HG02943 (cell line): ENCODE measurements around the gene MAPK6.
"Not testable (repeated sequence)": the region's sequence is repeated elsewhere in the genome, so short reads cannot be mapped to it uniquely, and the experiment has no call there.

ENCODE experiments used
- ATAC-seq: cut with Tn5 transposase; IDR thresholded peaks from one replicate; pipeline ENCODE4 v1.9.1; 2021; ENCODE audit warnings: mild to moderate bottlenecking, low read depth, moderate library complexity; ENCODE audit not compliant: unreplicated experiment

Gene MAPK6

DNA sequence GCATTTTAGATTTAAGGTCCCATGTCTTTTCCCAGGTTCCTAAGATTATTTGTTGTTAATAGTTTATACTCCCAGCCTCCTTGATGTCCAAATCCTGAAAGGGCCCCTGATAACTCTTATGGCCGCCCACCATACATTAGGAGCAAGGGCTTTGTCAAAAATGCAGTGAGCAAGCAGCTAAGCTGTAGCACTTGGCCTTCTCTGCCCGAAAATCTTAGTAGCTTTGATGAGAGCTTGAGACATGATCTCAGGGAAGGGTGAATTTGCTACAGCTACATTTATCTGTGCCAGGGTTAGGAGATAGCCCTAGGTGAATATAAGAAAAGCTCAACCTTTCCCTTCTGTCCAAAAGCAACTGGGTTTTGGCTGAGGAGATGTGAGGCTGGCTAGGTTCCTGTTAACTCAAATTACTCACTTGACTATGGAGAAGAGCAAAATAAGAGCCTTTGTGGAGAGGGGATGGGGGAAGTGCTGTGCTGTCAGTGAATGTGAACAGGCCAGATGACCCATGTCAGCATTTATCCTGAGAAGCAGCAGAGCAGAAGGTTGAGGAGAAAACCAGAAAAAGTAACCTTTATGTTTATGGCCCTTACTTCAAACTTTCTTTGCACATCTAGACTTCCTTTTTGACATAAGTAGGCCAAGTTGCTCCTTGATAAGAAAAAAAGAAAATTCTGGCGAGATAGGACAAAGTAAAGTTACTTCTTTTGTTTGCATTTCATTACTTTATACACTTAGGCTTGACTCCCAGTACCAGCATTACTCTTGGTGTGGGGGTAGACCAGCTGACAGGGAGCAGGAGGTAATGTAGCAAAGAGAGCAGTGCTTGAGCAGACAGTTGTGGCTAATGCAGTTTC is 21.1 kb downstream of the MAPK6 start:
- ATAC-seq: no peak

- no peak for ATAC-seq
These were observed 23.2 kb downstream of the MAPK6 start for GRCh38 chr15:52042051-52042851.

- ATAC-seq: not testable (repeated sequence)
These were observed 26.8 kb downstream of the MAPK6 start for GRCh38 chr15:52045795-52046298.

GRCh38 chr15:52046552-52046951 is 27.5 kb downstream of the MAPK6 start:
- not testable (repeated sequence) for ATAC-seq

DNA sequence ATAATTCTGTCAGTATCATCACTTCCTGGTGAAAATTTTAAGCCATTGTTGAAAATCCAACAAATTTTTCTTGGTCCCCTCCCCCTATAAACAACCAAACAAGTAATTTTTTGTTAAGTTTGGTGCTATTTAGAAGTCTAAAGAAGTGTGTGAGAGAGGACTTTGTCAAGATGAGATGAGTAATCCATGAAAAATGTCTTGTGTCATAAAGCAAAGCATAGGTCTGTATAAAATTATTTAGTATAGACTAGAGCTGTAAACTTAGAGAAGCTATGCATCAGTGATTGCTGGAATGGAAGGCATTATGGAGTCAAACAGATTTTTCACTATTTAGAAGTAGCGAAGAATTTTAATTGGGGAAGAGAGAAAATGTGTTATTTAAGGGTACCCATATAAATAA is 31.4 kb downstream of the MAPK6 start:
- no peak for ATAC-seq

DNA sequence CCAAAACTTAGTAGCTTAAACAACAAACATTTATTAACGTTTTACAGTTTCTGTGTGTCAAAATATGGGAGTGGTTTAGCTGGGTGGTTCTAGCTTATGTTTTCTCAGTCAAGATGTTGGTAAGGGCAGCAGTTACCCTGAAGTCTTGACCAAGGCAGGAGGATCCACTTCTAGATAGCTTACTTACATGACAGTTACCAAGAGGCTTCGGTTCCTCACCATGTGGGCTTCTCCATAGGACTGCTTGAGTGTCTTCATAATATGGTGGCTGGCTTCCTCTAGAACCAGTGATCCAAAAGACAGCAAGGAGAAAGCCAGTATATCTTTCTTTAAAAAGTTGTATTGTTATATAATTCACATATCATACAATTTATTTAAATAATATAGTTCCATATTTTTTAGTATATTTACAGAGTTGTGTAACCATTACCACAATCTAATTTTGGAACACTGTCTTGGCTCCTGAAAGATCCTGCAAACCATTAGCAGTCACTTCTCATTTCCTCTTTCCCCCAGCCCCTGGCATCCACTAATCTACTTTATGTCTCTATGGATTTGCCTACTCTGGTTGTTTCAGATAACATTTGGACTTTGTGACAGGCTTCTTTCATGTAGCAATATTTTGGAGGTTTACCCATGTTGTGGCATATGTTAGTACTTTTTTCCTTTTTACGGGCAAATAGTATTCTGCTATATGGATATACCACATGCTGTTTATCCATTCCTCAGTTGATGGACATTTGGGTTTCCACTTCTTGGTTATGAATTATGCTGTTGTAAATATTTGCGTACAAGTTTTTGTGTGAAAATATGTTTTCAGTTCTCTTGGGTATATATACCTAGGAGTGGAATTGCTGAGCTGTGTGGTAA is 33.3 kb downstream of the MAPK6 start:
- ATAC-seq: no peak

- ATAC-seq: no peak
These were observed 35.4 kb downstream of the MAPK6 start for GRCh38 chr15:52054381-52054780.

- not testable (repeated sequence) for ATAC-seq
These were observed 35.8 kb downstream of the MAPK6 start for GRCh38 chr15:52054858-52055257.

DNA sequence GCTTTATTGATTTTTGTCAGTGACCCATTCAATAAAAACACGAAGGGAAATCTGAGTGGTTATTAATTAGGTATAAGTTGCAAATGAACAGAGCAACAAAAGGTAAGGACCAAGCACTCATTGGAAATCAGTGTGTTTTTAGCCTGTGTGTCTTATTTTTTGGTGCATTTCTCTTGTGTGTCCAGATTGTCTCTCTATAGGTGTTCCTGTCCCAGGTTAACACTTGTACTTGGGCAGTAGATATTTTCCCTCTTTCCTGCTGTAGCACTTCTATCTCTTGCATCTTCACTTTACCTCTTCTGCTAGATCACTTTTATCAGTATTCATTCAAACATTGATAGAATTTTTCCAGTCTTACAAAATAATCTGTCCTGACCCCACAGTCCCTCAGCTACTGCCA is 37.0 kb downstream of the MAPK6 start:
- ATAC-seq: no peak

- ATAC-seq: no peak
These were observed 37.5 kb downstream of the MAPK6 start for GRCh38 chr15:52056496-52056895.

- no peak for ATAC-seq
These were observed 39.0 kb downstream of the MAPK6 start for GRCh38 chr15:52057996-52058395.

- ATAC-seq: no peak
These were observed 41.5 kb downstream of the MAPK6 start for GRCh38 chr15:52060501-52060900.

- ATAC-seq: no peak
These were observed 48.0 kb downstream of the MAPK6 start for GRCh38 chr15:52066842-52067544.

DNA sequence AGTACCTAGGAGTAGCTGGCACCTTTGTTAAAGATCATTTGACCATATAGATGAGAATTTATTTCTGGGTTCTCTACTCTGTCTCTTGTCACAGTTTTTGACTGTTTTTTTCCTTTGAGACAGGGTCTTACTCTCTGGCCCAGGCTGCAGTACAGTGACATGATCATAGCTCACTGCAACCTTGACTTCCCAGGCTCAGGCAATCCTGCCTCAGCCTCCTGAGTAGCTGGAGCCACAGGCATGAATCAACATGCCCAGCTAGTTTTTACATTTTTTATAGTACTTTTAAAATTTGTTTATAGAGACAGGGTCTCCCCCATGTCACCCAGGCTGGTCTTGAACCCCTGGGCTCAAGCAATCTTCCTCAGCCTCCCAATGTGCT is 48.5 kb downstream of the MAPK6 start:
- no peak for ATAC-seq

DNA sequence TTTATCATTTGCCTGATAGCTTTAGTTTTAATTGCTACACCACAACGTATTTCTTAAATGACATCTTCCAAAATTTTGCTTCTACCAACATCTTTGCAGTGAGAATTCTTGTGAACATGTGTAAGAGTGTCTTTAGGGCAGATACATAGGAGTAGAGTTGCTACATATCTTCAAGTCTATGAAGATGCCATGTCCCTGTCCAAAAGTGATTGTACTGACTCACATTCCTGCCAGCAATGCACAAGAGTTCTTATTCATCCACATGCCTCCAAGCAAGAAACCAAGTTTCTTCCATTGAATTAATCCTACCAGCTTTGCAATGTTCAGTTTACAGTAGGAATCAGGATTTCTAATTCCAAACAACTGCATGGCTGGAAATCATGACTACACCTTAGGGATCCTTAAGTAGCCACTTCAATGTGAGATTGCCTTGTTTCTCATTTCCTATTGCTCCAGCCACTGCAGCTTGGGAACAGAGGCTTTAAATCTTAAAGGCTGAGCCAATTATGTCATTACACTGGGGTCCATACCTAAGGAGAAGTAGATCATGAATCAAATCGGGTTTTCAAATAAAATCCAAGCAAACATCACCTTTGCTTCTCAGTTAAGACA is 49.1 kb downstream of the MAPK6 start:
- no peak for ATAC-seq

- no peak for ATAC-seq
These were observed 50.5 kb downstream of the MAPK6 start for GRCh38 chr15:52069559-52069958.

DNA sequence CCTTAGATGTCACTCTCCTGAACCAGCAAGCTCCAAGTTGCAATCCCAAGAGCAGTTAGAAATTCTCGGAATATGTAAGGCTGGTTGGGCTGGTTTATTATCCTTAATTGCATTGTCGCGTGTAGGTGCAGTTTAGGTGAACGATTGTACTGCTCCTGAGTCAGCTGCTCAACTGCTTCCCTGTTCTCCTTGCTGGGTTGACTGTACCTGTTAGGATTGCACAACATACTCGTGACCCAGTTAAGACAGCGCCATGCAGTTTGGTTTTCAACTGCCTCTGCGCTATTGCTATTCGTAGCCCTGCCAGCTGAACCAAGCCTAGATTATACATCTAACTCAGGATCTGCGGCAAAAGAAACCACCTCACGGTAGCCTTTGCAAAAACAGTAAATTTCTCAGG is 52.6 kb downstream of the MAPK6 start:
- ATAC-seq: no peak

- no peak for ATAC-seq
These were observed 58.1 kb downstream of the MAPK6 start for GRCh38 chr15:52076889-52077781.
